ENCODE results near the gene PARP12. TPM values are rescaled to one million over a fixed set of nuclear protein-coding genes. Genes with fewer than 3 reads are reported as not detected.

The PARP12 gene
- polyA plus RNA-seq, 3 donors from 2014 or later = 23.3 to 26.8 (median 24.3) TPM

DNA sequence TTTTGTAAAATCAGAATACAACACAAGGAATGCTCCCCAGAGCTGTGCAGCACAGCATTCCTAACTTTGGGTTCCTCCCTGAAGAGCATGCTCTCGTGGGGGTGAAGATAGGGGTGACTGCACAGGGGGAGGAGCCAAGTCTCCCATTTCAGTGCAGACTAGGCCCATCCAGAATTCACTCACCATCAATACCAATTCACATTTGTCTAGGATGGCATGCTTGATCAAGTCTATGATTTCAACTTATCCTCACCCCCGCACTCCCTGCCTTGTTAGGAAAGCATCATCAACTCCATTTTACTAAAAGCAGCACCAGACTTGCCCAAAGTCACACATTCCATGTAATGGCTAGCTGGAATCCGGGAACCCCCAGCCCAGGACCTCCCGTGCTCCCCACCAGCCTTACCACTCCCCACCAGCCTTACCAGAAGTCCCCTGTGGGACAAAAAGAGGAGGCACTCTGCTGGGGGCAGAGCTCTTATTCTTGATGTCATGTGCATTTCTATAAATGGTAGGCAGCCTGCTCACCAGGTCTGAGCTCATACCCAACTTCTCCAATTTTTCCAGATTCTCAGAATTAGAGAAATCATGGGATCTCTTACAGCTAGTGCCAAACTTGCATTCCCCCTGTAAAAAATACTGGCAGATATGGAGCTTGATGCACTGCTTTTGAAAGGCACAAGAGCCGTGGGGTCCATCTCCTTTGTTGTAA lies 6.2 kb downstream of the PARP12 start:
- Mint-ChIP-seq H3K4me1 (peaks cover 63 to 83% of the 10 kb centered on the region in 2 donors), H3K4me3 (no peak overlapping the region), H3K27me3 (ENCODE audit: low read depth in 3 of 3) (peaks cover 0 to 6% (median 2%) of the 10 kb centered on the region in 3 donors), H3K36me3 (peaks cover 7 to 25% (median 20%) of the 10 kb centered on the region in 3 donors), H3K27ac (peak overlapping the region in 1 of 6 donors; percentile 8), H3K9me3 (no peaks in the 10 kb centered on the region)
- no peak for DNase-seq

DNA sequence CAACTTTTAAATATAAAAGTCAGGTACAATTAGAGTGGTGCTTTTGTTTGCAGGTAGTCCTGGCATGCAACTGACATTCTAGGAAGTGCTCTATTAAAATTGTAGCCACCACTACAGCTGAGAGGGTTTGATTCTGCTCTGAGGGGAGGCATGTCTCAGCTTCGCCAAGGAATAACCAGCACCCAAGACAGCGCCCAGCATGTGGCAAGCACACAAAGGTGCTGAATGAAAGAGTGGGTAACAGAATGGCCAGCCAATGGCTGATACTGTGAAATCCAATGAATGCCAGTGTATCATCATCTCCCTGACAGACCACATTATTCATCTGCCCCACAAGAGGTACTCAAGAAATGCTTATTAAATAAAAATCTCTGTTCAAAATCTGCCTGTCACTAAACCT lies 6.9 kb downstream of the PARP12 start:
- peaks cover 55 to 77% of the 10 kb centered on the region in 2 donors for H3K4me1 Mint-ChIP-seq
- DNase-seq = no peak
- no peak overlapping the region for H3K4me3 Mint-ChIP-seq
- H3K27ac Mint-ChIP-seq = no peak overlapping the region
- peaks cover 0 to 3% (median 2%) of the 10 kb centered on the region in 3 donors for H3K27me3 Mint-ChIP-seq (ENCODE audit: low read depth in 3 of 3)
- no peaks in the 10 kb centered on the region for H3K9me3 Mint-ChIP-seq
- H3K36me3 Mint-ChIP-seq = peaks cover 7 to 25% (median 20%) of the 10 kb centered on the region in 3 donors

DNA sequence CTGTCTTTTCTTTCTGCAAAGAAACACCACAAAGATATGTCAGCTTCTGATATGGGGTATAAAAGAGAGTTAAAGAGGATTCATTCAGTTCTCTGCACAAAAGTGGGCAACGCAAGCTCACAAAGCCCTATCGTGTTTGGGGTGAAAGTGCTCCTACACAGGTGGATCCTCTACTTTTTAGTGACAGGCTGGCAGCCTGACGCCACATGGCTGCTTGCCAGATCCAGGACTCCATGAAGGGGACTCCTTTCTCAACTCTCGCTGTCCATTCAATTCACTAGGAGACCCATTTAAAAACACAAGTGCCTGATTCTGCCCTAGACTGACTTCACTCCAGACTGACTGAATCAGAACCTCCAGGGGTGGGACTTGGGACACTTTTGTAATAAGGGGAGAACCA lies 8.0 kb downstream of the PARP12 start:
- peaks cover 7 to 30% (median 20%) of the 10 kb centered on the region in 3 donors for H3K36me3 Mint-ChIP-seq

DNA sequence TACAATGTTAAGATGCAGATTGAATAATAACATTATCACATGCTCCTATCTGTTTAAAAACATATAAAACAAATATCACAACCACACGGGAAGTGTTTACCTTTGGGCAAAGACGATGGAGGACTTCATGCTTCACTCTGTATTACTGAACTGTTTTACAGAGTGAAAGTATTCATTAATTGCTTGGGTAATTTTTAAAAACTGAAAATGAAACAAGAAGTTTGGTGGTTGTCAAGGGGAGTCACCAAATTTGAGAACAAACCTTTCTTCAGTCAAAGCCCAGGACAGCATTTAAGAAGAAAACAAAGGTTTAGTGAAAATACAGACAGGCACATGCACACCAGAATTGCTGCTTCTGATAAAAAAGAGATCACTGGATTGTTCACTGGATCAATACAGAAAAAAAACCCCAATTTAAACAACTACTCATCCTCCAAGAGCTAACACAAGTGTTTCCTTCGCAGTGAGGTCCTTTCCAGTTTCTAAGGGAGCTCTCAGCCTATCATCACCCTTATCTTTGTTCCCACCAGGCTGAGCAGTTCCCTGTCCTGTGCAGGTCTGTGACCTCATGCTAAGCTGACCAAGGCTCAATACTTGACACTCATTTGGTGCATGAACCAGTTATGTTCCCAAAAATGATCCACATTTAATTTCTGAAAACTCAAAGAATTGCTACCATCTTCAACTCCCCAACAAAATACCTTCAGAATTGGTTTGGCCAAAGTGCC lies 8.8 kb downstream of the PARP12 start:
- Mint-ChIP-seq H3K4me1 (peaks cover 37 to 71% of the 10 kb centered on the region in 2 donors), H3K9me3 (no peaks in the 10 kb centered on the region), H3K36me3 (peaks cover 7 to 31% (median 20%) of the 10 kb centered on the region in 3 donors), H3K27ac (peak overlapping the region; percentile 54 to 90 (median 78)), H3K27me3 (ENCODE audit: low read depth in 3 of 3) (peaks cover 1 to 2% (median 1%) of the 10 kb centered on the region in 3 donors), H3K4me3 (peak overlapping the region in 3 of 5 donors; percentile 3 to 39 (median 30))
- DNase-seq = no peak

More for the DNA sequence above, 8.0 kb downstream of the PARP12 start:
- Mint-ChIP-seq H3K4me1 (peaks cover 44 to 77% of the 10 kb centered on the region in 2 donors), H3K27ac (peak overlapping the region; percentile 9 to 90 (median 68)), H3K9me3 (no peaks in the 10 kb centered on the region), H3K4me3 (no peak overlapping the region), H3K27me3 (ENCODE audit: low read depth in 3 of 3) (peaks cover 0 to 3% (median under 1%) of the 10 kb centered on the region in 3 donors)
- DNase-seq = no peak

DNA sequence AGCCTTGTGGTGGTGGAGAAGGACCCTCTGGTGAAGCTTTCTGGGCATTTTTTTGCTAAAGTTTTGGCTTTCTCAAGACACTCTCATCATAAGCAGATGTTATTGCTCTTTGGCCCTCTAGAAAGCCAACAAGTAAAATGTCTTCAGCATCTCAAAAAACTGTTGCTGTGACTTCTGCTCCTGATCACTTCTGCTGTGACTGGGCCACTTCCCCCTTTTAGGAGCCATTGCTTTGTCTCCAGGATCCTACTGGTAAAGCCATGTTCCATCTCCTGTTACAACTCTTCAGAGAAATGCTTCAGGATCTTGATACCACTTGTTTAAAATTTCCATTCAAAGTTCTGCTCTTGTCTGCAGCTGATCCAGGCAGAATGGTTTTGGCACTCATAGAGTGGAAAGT lies 10.9 kb downstream of the PARP12 start:
- H3K27me3 Mint-ChIP-seq (ENCODE audit: low read depth in 3 of 3) = peaks cover 1 to 2% (median 2%) of the 10 kb centered on the region in 3 donors
- peak overlapping the region in 1 of 6 donors; percentile 26 for H3K27ac Mint-ChIP-seq
- DNase-seq = no peak
- H3K36me3 Mint-ChIP-seq = peaks cover 15 to 31% (median 17%) of the 10 kb centered on the region in 3 donors
- H3K9me3 Mint-ChIP-seq = no peaks in the 10 kb centered on the region
- no peak overlapping the region for H3K4me3 Mint-ChIP-seq
- peaks cover 25 to 49% of the 10 kb centered on the region in 2 donors for H3K4me1 Mint-ChIP-seq

DNA sequence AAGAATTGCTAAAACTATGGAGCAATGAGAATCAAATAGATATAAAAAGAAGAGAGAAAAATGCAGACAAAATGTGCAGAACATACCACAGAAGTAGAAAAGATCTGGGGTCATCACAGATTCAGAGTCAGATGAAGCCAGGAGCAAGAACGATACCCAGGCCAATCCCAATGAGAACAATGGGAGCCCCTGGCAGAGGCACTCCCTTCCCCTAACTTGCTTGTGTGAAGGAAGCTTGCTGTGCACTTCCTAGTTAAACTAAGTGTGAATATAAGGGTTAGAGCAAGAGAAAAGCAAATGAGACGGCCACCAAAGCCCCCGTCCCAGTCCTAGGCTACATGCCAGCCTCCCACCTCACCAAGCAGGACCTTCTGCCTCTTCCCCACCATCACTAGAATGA lies 12.7 kb downstream of the PARP12 start:
- no peak for DNase-seq
- H3K4me3 Mint-ChIP-seq = no peak overlapping the region
- H3K36me3 Mint-ChIP-seq = peaks cover 24 to 33% (median 26%) of the 10 kb centered on the region in 3 donors
- peaks cover 1 to 2% (median 2%) of the 10 kb centered on the region in 3 donors for H3K27me3 Mint-ChIP-seq (ENCODE audit: low read depth in 3 of 3)
- H3K4me1 Mint-ChIP-seq = peaks cover 18 to 36% of the 10 kb centered on the region in 2 donors
- peak overlapping the region in 1 of 6 donors; percentile 1 for H3K27ac Mint-ChIP-seq
- no peaks in the 10 kb centered on the region for H3K9me3 Mint-ChIP-seq

DNA sequence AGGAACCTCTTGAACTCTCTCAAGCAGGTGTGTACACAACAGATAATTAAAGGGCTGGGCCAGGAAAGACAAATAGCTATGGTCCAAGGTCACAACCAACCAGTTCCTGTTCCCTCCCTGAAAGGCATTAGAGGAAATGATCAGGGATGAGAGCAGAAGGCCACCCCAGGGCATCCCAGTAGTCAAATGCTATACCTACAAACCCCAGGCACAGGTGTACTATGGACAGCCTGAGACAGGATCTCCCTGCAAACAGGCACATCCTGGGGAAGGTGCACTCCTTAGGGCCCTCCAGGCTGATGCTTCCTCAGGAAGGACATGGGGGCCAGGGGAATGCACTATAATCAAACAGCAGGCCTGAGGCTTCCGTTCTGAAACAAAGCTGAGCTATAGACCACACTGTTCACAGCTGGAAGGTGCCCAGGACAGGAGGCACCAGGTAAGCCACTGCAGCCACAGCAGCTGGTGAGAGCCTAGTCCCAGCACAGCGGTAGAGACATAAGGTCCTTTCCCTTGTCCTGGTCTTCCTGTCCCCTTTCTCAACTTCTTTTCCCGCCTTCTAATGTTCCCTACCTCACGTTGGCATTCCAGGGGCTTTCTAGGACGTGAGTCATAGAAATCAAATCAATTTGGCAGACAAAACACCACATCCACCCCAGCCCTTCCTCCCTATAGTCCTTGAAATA lies 13.3 kb downstream of the PARP12 start:
- Mint-ChIP-seq H3K27ac (peak overlapping the region in 2 of 6 donors; percentile 1 to 65), H3K4me3 (no peak overlapping the region), H3K4me1 (peaks cover 13 to 30% of the 10 kb centered on the region in 2 donors), H3K9me3 (no peaks in the 10 kb centered on the region), H3K36me3 (peaks cover 27 to 33% (median 29%) of the 10 kb centered on the region in 3 donors), H3K27me3 (ENCODE audit: low read depth in 3 of 3) (peaks cover 1 to 2% (median 2%) of the 10 kb centered on the region in 3 donors)
- no peak for DNase-seq

DNA sequence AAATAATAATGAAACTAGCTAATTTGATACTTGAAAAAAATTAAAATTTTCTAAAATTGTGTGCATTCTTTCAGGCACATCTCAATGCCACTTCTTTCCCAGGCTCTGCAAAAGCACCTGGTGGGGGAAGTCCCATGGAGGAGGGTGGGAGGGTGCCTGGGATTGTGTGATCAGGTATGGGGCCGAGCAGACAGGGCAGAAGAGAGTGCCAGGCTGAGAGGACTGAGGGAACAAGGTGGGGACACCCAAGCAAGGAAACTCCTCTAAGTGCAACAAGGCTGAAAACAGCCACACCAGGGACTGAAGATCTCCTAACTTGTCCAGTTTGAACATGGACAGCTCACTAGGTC lies 13.8 kb downstream of the PARP12 start:
- Mint-ChIP-seq H3K4me1 (peaks cover 8 to 25% of the 10 kb centered on the region in 2 donors), H3K4me3 (no peak overlapping the region), H3K27ac (peak overlapping the region in 1 of 6 donors; percentile 65), H3K27me3 (ENCODE audit: low read depth in 3 of 3) (peaks cover 1 to 2% (median 2%) of the 10 kb centered on the region in 3 donors), H3K9me3 (no peaks in the 10 kb centered on the region), H3K36me3 (peaks cover 29 to 36% (median 32%) of the 10 kb centered on the region in 3 donors)
- DNase-seq = no peak

DNA sequence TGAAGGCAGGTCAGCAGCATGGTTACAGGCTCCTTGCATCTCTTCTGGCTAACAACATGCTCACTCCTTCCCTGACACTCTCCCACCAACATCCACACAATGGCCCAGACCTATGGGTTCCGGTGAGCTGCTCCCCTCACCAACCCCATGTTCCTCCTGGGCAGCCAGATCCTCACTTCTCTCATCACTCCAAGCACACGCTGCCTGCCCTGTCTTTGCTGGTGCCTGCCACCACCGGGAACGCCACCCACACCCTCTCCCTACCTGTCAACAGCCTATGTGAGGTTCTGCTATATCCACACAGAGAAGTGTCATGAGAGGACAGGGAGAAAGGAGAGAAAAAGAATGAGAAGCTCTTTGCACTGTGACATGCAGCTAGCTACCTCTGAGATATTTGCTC lies 14.6 kb downstream of the PARP12 start:
- Mint-ChIP-seq H3K9me3 (no peaks in the 10 kb centered on the region), H3K36me3 (peaks cover 27 to 36% (median 32%) of the 10 kb centered on the region in 3 donors)

DNA sequence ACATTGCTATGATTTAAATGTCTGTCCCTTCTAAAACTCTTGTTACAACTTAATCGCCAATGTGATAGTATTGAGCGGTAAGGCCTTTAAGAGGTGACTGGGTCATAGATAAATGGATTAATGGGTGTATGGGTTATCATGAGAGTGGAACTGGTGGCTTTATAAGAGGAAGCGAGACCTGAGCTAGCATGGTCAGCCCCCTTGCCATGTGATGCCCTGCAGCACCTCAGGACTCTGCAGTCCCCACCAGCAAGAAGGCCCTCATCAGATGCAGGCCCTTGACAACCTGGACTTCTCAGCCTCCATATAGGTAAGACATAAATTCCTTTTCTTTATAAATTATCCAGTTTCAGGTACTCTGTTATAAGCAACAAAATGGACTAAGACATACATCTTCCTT lies 15.6 kb downstream of the PARP12 start:
- no peaks in the 10 kb centered on the region for H3K9me3 Mint-ChIP-seq
- no peak for DNase-seq
- H3K36me3 Mint-ChIP-seq = peaks cover 24 to 32% (median 28%) of the 10 kb centered on the region in 3 donors
- H3K27me3 Mint-ChIP-seq (ENCODE audit: low read depth in 3 of 3) = peaks cover 1 to 2% (median 2%) of the 10 kb centered on the region in 3 donors
- H3K27ac Mint-ChIP-seq = no peak overlapping the region
- H3K4me3 Mint-ChIP-seq = no peak overlapping the region
- peaks cover 0 to 14% of the 10 kb centered on the region in 2 donors for H3K4me1 Mint-ChIP-seq

More for the DNA sequence above, 14.6 kb downstream of the PARP12 start:
- Mint-ChIP-seq H3K4me3 (no peak overlapping the region), H3K4me1 (peaks cover under 1 to 17% of the 10 kb centered on the region in 2 donors), H3K27me3 (ENCODE audit: low read depth in 3 of 3) (peaks cover 1 to 2% (median 2%) of the 10 kb centered on the region in 3 donors), H3K27ac (peak overlapping the region in 2 of 6 donors; percentile 9 to 42)
- DNase-seq = no peak

DNA sequence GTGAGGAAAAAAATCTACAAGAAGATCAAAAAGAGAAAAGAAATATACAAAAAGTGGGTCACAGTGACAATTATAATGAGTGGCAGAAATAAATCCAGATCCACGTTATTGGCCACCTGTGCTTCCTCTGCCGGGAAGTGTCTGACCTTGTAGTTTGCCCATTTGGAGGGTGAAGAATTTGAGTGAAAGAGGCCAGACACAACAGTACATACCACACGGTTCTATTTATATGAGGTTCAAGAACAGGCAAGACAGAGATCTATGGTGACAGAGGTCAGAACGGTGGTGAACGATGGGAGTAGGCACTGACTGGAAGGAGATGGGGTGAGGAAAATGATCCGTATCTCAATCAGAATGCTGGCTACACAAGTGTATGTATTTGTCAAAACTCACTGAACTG lies 17.1 kb downstream of the PARP12 start:
- no peak overlapping the region for H3K4me3 Mint-ChIP-seq

DNA sequence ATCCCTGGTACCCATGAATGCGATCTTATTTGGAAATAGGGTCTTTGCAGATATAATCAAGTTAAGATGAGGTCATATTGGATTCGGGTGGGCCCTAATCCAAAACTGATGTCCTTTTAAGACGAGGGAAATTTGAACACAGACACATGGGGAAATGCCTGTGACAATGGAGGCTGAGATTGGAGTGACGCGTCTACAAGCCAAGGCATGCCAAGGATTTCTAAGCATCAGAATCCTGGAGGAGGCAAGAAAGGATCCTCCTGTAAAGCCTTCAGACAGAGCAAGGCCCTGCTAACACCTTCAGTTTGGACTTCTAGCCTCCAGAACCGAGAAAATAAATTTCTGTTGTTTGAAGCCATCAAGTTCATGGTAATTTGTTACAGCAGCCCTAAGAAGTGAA lies 18.5 kb downstream of the PARP12 start:
- Mint-ChIP-seq H3K27ac (peak overlapping the region in 1 of 6 donors; percentile 46), H3K36me3 (peaks cover 33 to 45% (median 40%) of the 10 kb centered on the region in 3 donors), H3K4me3 (no peak overlapping the region), H3K4me1 (peaks cover 1 to 12% of the 10 kb centered on the region in 2 donors), H3K9me3 (no peaks in the 10 kb centered on the region), H3K27me3 (ENCODE audit: low read depth in 3 of 3) (peaks cover 0 to 4% (median 2%) of the 10 kb centered on the region in 3 donors)
- no peak for DNase-seq

More for the DNA sequence above, 17.1 kb downstream of the PARP12 start:
- peak overlapping the region in 1 of 6 donors; percentile 9 for H3K27ac Mint-ChIP-seq
- H3K36me3 Mint-ChIP-seq = peaks cover 33 to 37% (median 33%) of the 10 kb centered on the region in 3 donors
- no peaks in the 10 kb centered on the region for H3K9me3 Mint-ChIP-seq
- H3K27me3 Mint-ChIP-seq (ENCODE audit: low read depth in 3 of 3) = peaks cover 0 to 2% (median 2%) of the 10 kb centered on the region in 3 donors
- peaks cover 0 to 19% of the 10 kb centered on the region in 2 donors for H3K4me1 Mint-ChIP-seq
- DNase-seq = no peak

DNA sequence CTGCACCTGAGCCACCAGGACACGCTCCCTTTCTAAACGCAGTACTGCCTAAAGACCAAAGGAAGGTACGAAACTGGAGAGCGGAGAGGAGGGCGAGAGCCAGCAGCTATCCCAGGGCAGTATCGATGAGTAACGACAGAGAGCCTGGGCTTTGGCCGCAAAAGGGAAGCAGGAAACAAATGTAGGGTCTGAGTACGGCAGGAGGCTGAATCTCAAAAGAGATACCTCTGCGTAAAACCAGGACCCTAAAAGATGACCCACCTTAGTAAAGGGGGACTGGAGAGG lies 20.4 kb downstream of the PARP12 start:
- no peaks in the 10 kb centered on the region for H3K9me3 Mint-ChIP-seq
- no peak overlapping the region for H3K4me3 Mint-ChIP-seq
- peaks cover 1 to 22% of the 10 kb centered on the region in 2 donors for H3K4me1 Mint-ChIP-seq
- peaks cover 0 to 4% (median 0%) of the 10 kb centered on the region in 3 donors for H3K27me3 Mint-ChIP-seq (ENCODE audit: low read depth in 3 of 3)
- no peak for DNase-seq
- no peak overlapping the region for H3K27ac Mint-ChIP-seq
- peaks cover 39 to 45% (median 41%) of the 10 kb centered on the region in 3 donors for H3K36me3 Mint-ChIP-seq

All from immature natural killer cell (primary cell).